Neural crest cell (in vitro differentiated cells): ENCODE measurements around the gene CHDH. TPM values are rescaled to one million over a fixed set of nuclear protein-coding genes. Genes with fewer than 3 reads are reported as not detected.

Experiments used
- DNase-seq: peaks from one replicate; pipeline ENCODE4 v3.0.0; 2021; ENCODE audit warnings: low read depth, mixed read lengths, low spot score
- H3K27ac Mint-ChIP-seq: one replicate; pipeline ENCODE4 v1.8.0; 2021; ENCODE audit warnings: mild to moderate bottlenecking, mixed read lengths; ENCODE audit not compliant: unreplicated experiment
- H3K27me3 Mint-ChIP-seq: 2 replicates; pipeline ENCODE4 v1.8.0; 2021; ENCODE audit warnings: low read depth, mild to moderate bottlenecking, mixed read lengths
- H3K36me3 Mint-ChIP-seq: 2 replicates; pipeline ENCODE4 v1.8.0; 2021; ENCODE audit warnings: low read depth, mild to moderate bottlenecking, mixed read lengths
- H3K4me1 Mint-ChIP-seq: 2 replicates; pipeline ENCODE4 v1.8.0; 2021; ENCODE audit warnings: mixed read lengths
- H3K4me3 Mint-ChIP-seq: one replicate; pipeline ENCODE4 v1.8.0; 2021; ENCODE audit warnings: mild to moderate bottlenecking, mixed read lengths
- H3K9me3 Mint-ChIP-seq: 2 replicates; pipeline ENCODE4 v1.8.0; 2021; ENCODE audit warnings: mixed read lengths
- total RNA-seq: library from RNA; stranded (reverse); gene quantifications from 2 replicates; pipeline ENCODE4 v1.2.1, GENCODE V29; 2021
- TF ChIP-seq, protein P1 (sequence below): fragments of 200-600 bp; sonication (generic); conservative IDR thresholded peaks from 2 replicates; pipeline ENCODE4 v1.5.0; 2021; ENCODE audit warnings: antibody characterized with exemption, mild to moderate bottlenecking

CHDH gene
- total RNA-seq, 1 donor from 2014 or later = 3.0 TPM

DNA sequence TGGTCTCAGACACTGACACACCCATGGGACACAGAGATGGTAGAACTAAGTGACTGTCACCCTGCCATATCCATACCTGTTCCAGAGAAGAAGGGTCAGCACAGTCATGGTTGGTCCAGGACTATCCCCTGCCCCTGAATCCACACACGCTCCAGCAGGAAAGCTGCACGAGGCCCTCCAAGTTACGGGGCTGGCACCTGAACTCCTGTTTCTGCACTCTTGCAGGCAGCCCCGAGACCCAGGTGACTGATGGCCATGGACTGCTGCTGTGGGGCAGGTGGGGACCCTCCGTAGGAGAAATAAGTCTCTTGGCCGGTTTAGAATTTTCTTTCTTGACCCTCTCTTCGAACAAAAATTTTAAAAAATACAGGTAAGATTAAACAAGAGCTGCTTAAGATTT lies 30.6 kb downstream of the CHDH start:
- H3K27me3 Mint-ChIP-seq = no peaks in the 10 kb centered on the region
- H3K4me3 Mint-ChIP-seq = no peak overlapping the region
- H3K36me3 Mint-ChIP-seq = no peaks in the 10 kb centered on the region
- peaks cover 3% of the 10 kb centered on the region for H3K4me1 Mint-ChIP-seq
- TF ChIP-seq, protein P1, sequence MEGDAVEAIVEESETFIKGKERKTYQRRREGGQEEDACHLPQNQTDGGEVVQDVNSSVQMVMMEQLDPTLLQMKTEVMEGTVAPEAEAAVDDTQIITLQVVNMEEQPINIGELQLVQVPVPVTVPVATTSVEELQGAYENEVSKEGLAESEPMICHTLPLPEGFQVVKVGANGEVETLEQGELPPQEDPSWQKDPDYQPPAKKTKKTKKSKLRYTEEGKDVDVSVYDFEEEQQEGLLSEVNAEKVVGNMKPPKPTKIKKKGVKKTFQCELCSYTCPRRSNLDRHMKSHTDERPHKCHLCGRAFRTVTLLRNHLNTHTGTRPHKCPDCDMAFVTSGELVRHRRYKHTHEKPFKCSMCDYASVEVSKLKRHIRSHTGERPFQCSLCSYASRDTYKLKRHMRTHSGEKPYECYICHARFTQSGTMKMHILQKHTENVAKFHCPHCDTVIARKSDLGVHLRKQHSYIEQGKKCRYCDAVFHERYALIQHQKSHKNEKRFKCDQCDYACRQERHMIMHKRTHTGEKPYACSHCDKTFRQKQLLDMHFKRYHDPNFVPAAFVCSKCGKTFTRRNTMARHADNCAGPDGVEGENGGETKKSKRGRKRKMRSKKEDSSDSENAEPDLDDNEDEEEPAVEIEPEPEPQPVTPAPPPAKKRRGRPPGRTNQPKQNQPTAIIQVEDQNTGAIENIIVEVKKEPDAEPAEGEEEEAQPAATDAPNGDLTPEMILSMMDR = no peak
- no peaks in the 10 kb centered on the region for H3K9me3 Mint-ChIP-seq
- no peak for DNase-seq
- H3K27ac Mint-ChIP-seq = no peak overlapping the region

DNA sequence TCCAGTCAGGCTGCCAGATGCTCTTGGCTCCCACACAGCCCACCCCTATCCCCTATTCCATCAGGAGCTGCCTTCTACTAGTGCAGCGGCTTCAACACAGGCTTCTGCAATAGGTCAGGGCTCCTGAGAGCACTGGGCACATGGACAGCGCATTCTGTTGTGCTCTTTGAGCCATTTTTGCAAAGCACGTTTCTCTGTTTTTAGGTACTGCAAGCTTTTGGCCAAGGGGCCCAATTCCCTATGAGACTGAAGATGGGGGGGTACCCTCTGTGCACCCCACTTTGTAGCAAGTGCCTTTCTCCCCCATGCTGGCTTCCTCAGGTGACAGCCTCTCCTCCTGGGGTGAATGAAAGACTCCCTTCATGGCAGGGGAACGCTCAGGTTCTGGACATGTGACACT lies 31.2 kb downstream of the CHDH start:
- Mint-ChIP-seq H3K4me3 (no peak overlapping the region), H3K4me1 (peaks cover 3% of the 10 kb centered on the region), H3K9me3 (no peaks in the 10 kb centered on the region), H3K27ac (no peak overlapping the region), H3K36me3 (no peaks in the 10 kb centered on the region), H3K27me3 (no peaks in the 10 kb centered on the region)
- TF ChIP-seq, protein P1 = no peak
- DNase-seq = no peak

DNA sequence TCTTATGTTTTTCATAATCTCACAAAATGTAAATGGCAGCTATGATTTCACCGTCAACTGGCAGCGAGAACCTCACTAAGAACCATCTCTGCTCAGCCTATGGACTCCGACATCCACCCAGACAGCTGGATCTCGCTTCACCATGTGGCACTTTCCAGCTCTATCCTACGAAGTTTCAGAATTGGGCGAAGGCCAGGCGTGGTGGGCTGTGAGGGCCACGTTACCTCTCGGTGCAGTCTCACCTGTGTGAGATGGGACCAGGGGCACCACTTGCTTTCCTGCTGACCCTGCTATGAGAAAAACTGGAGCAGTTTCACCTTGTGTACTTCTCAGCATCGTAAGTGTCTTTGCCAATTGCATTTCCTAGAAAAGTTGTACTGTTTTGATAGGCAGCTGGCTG lies 32.3 kb downstream of the CHDH start:
- Mint-ChIP-seq H3K36me3 (no peaks in the 10 kb centered on the region), H3K4me3 (no peak overlapping the region), H3K9me3 (no peaks in the 10 kb centered on the region), H3K4me1 (peaks cover 3% of the 10 kb centered on the region), H3K27ac (peak overlapping the region; percentile 37), H3K27me3 (no peaks in the 10 kb centered on the region)
- no peak for DNase-seq
- TF ChIP-seq, protein P1 = no peak

DNA sequence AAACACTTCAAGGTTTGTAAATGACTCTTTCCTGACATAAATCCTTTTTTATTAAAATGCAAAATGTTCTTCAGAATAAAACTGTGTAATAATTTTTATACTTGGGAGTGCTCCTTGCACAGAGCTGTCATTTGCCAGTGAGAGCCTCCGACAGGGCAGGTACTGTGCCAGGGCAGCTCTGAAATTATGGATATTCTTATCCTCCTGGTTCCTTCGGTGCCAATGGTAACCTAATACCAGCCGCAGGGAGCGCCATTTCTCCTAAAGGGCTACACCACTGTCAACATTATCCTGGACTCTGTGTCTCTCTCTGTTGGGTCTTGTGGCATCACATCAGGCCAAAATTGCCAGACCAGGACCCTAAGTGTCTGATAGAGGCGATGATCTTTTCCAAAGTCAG lies 33.0 kb downstream of the CHDH start:
- Mint-ChIP-seq H3K36me3 (no peaks in the 10 kb centered on the region), H3K9me3 (no peaks in the 10 kb centered on the region), H3K4me1 (peaks cover 3% of the 10 kb centered on the region), H3K27me3 (no peaks in the 10 kb centered on the region), H3K4me3 (no peak overlapping the region), H3K27ac (no peak overlapping the region)
- TF ChIP-seq, protein P1 = no peak
- no peak for DNase-seq

DNA sequence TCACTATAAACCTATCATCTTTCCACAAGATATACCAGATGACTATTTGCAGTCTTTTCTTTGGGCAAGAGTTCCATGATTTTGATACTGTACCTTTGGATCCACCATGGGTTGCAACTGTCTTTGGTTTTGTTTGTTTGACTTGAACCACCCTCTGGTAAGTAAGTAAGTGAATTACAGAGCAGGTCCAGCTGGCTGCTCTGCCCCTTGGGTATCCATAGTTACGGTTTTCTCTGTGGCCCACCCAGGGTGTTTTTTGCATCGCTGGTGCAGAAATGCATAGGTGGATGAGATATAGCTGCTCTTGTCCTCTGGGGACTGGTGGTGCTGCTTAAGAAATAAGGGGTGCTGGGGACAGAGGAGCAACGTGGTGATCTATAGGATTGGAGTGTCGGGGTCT lies 33.8 kb downstream of the CHDH start:
- no peaks in the 10 kb centered on the region for H3K27me3 Mint-ChIP-seq
- DNase-seq = no peak
- TF ChIP-seq, protein P1 = no peak
- H3K9me3 Mint-ChIP-seq = no peaks in the 10 kb centered on the region
- no peak overlapping the region for H3K4me3 Mint-ChIP-seq
- peaks cover 3% of the 10 kb centered on the region for H3K4me1 Mint-ChIP-seq
- H3K36me3 Mint-ChIP-seq = no peaks in the 10 kb centered on the region
- no peak overlapping the region for H3K27ac Mint-ChIP-seq
